GM08714 (cell line): Measurements from ENCODE around the gene CCDC33.

Source experiments
- H3K4me3 ChIP-seq: fragments of 200-500 bp; sonication (Bioruptor generic); 2 replicates; pipeline ENCODE4 v1.5.1; 2014; ENCODE audit warnings: mild to moderate bottlenecking, low read length, inconsistent platforms
- ZNF274 ChIP-seq: IDR thresholded peaks from 2 replicates; pipeline ENCODE4 v1.6.1; 2012; ENCODE audit warnings: mild to moderate bottlenecking, low read depth, low read length

Gene CCDC33

DNA sequence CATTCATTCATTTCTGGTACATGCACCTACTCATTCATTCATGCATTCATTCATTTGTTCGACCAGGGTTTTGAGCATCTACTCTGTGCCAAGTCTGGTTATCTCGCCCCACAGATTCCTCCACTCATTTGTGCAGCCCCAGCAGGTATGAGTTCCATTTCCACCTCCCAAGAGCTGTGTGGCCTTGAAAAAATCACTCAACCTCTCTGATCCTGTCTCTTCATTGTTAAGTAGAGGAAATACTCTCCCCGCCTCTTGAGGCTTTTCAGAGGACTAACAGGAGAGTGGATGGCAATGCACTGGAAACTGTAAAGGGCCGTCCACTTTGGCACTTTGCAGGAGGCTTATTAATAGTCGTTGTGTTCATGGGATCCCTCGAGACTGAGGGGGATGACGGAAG lies 69.6 kb downstream of the CCDC33 start:
- H3K4me3 ChIP-seq: no peak overlapping the region
- no peak for TF ChIP-seq ZNF274

DNA sequence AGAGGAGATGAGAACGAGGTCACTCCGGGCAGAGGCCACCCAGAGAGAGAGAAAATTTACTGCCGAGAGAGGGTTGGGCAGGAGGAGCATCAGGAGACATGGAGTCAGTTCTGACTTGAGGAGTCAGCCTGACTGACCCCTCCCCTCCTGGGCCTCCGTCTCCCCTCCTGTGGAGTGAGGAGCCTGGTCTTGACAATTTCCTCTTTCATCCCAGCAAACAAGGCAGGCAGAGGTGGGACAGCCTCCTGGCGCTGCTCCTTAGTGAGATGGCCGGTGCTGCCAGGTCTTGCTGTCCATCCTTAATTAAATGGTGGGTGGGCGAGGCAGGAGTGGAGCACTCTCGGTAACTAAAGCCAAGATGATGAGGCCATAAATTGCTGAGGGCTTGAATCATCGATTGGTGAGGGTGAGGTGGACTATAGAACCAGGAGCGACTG lies 70.7 kb downstream of the CCDC33 start:
- TF ChIP-seq ZNF274: no peak
- no peak overlapping the region for H3K4me3 ChIP-seq

DNA sequence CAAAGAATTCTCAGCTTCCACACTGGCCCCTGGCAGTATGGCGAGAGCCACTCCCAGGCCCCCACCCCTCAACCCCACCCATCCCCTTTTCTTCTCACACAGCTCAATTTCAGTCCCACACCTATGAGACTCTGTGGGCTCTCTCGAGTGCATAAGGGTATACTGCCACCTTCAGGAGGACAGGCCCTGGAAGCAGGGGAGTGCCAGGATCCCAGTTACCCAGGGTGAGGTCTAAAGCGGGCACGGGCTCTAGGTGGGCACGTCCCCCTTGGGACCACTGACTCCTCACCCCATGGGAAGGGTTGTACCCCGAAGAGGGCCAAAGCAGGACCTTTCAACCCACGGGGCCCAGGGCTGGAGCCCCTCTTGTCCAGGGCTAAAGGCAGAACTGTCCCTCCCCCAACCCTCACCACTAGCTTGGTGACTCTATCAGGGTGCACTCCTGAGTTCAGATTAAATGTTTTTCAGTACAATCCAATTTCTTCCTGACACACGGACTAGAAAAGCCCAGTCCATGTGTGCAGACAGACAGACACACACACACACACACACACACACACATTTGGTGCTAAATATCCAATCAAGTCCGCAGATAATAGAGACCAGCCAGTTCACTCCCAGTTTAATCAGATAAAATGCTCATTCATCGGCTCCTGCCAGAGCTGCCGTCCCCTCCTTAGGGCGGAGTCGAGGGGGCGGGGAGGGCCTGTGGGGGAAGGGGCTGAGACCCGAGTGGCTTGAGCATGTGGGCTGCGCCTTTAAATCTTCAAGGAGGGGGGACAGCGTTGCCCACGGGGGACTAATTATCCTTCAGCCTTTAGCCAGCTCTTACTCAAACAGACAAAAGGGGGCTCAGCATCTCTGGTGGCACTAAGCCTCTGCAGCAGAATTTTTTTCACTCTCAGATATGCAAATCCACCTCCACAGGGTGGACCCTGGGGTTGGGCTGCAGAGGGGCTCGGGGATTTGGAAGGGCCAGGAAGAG lies 72.0 kb downstream of the CCDC33 start:
- no peak overlapping the region for H3K4me3 ChIP-seq
- TF ChIP-seq ZNF274: no peak

DNA sequence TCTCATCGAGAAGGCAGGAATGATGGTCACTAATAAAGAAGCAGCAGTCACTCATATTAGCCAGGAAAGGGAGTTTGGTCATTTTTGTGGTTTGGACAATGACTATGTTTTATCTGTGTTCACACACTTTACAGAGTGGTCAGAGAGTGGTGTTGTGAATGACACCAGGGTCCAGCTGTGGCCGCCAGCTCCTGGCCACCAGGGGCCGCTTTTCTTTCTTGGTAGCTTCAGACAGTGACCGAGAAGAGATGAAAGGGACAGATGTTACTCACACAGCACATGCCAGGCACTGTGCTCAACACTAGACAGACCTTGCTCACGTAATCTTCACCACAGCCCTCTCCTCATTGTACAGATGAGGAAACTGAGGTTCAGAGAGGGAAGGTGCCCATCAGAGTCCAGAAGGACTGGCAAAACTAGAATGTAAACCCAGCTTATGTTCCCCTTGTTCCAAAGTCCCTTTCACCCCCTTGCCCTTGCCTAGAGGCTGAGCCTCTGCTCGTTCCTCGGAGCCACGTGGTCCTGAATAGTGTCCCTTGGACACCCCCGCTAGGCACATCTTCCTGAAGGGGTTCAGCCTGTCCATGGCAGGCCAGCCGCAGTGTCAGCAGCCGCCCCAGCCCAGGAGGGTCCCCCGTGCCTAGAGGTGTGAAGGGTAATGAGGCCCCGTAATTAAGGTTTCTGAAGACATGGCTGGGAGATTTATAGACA lies 75.8 kb downstream of the CCDC33 start:
- no peak for TF ChIP-seq ZNF274
- H3K4me3 ChIP-seq: no peak overlapping the region

- no peak overlapping the region for H3K4me3 ChIP-seq
- TF ChIP-seq ZNF274: no peak
These were observed 76.4 kb downstream of the CCDC33 start for GRCh38 chr15:74312445-74313007.

- no peak for TF ChIP-seq ZNF274
- H3K4me3 ChIP-seq: no peak overlapping the region
These were observed 77.8 kb downstream of the CCDC33 start for GRCh38 chr15:74313889-74314288.

- no peak for TF ChIP-seq ZNF274
- no peak overlapping the region for H3K4me3 ChIP-seq
These were observed 78.8 kb downstream of the CCDC33 start for GRCh38 chr15:74314795-74315438.

- H3K4me3 ChIP-seq: no peak overlapping the region
These were observed 79.5 kb downstream of the CCDC33 start for GRCh38 chr15:74315626-74316025.

DNA sequence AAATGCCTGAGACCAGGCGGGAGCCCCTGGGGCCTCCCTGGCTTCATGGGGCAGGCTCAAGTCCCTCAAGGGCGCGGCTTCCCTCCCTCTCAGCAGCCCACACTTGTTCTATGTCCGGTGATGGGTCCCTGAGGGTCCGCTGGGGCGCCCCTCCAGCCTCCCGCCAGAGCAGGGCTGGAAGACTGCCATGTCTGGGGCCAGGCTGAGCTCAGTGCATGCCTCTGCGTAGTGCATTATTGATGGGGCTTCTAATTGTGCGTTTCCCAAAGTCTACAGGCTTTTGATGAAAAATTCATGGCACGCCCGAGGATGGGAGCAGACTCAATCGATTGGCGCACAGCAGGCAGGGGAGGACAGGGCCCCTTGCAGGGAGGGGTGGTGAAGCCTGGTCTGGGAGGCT lies 80.0 kb downstream of the CCDC33 start:
- H3K4me3 ChIP-seq: no peak overlapping the region
- no peak for TF ChIP-seq ZNF274

More at GRCh38 chr15:74315626-74316025, 79.5 kb downstream of the CCDC33 start:
- TF ChIP-seq ZNF274: no peak

DNA sequence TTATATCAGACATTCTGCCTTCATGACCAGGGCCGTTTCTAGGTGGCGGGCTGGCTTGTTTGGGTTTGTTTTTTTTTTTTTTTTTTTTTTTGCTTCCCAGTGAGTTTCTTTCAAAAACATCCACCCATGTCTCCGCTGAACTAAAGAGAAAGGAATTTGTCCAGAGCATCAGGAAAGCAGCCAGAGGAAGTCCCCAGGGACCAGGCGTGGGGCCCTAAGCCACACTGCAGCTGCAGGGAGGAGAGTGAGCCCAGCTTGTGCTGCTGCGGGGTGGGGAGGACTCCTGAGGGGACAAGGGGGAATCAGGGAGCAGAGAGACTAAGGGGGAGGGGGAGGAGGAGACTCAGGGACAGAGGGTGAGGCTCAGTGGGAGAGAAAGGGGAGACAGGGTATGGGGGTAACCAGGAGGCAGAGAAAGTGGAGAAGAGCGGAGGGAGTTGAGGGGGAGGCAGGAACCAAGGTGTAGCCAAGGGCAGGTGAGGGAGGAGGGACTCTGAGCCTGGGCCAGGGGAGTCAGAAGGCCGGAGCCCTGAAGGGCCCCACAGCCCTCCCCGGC lies 81.8 kb downstream of the CCDC33 start:
- no peak overlapping the region for H3K4me3 ChIP-seq
- TF ChIP-seq ZNF274: no peak

- no peak overlapping the region for H3K4me3 ChIP-seq
- no peak for TF ChIP-seq ZNF274
These were observed 82.4 kb downstream of the CCDC33 start for GRCh38 chr15:74318376-74319137.

- no peak for TF ChIP-seq ZNF274
- no peak overlapping the region for H3K4me3 ChIP-seq
These were observed 83.0 kb downstream of the CCDC33 start for GRCh38 chr15:74319138-74319460.
